Sigmoid colon (tissue), 7 donors: Measurements from ENCODE around the gene DOCK8. TPM values are rescaled to one million over a fixed set of nuclear protein-coding genes. Genes with fewer than 3 reads are reported as not detected.

Experiments used
- DNase-seq: peaks from one replicate; pipeline ENCODE4 v3.0.0-alpha.2; 2019
- H3K27ac ChIP-seq, 4 donors: fragments of 200-600 bp; sonication (generic); one replicate each; pipeline ENCODE4 v1.5.1; 2016 to 2019; ENCODE audit warnings: mild to moderate bottlenecking in 1 of 4
- H3K27me3 ChIP-seq, 3 donors: fragments of 200-600 bp; sonication (generic); one replicate each; pipeline ENCODE4 v1.5.1; 2019; ENCODE audit warnings: mild to moderate bottlenecking in 1 of 3
- H3K36me3 ChIP-seq, 4 donors: fragments of 200-600 bp; sonication (generic); one replicate each; pipeline ENCODE4 v1.5.1; 2016 to 2019
- H3K4me1 ChIP-seq, 4 donors: fragments of 200-600 bp; sonication (generic); one replicate each; pipeline ENCODE4 v1.5.1; 2017 to 2019
- H3K4me3 ChIP-seq, 4 donors: fragments of 200-600 bp; sonication (generic); one replicate each; pipeline ENCODE4 v1.5.1; 2017 to 2019; ENCODE audit warnings: mild to moderate bottlenecking in 2 of 4, moderate library complexity in 1 of 4
- H3K9me3 ChIP-seq, 4 donors: fragments of 200-600 bp in 3 of 4; sonication (generic) in 3 of 4; one replicate each; pipeline versions ENCODE4 v1.5.1 to v1.6.1; 2013 to 2019
- EP300 ChIP-seq, 4 donors: sonication (generic); formaldehyde crosslinking; IDR thresholded peaks; one replicate each; pipeline ENCODE4 v1.6.1; 2017; ENCODE audit warnings: antibody characterized with exemption in 4 of 4
- POLR2A ChIP-seq, 2 donors: fragments of 450-650 bp; IDR thresholded peaks; one replicate each; pipeline ENCODE4 v1.6.1; 2016; ENCODE audit warnings: antibody characterized with exemption in 2 of 2, mild to moderate bottlenecking in 2 of 2, moderate library complexity in 2 of 2
- POLR2AphosphoS5 ChIP-seq, 4 donors: sonication (generic); formaldehyde crosslinking; IDR thresholded peaks; one replicate each; pipeline ENCODE4 v1.6.1; 2017; ENCODE audit warnings: antibody characterized with exemption in 4 of 4
- WGBS, 2 donors: extraction: QIAGEN DNeasy Blood & Tissue Kit; methylation state at CpG; one replicate each; pipeline ENCODE4 v1.1.7; 2013; 5-methylcytosine and 5-hydroxymethylcytosine counted together
- intact Hi-C: fragments of 100-400 bp; cut with DNase I; formaldehyde crosslinking; loops from one replicate; pipeline ENCODE4 v1.15.1; 2023
- polyA plus RNA-seq, 3 donors: library from polyadenylated mRNA; stranded (reverse); fragments of 200-250 nt; gene quantifications; one replicate each; pipeline ENCODE4 v1.2.3, GENCODE V29; 2013
- total RNA-seq, 4 donors: library from RNA; depleted of rRNA; stranded (reverse); fragments of >200 nt; gene quantifications; one replicate each; pipeline ENCODE4 v1.1.0, GENCODE V29; 2016
- TF ChIP-seq, protein P1 (sequence below), 4 experiments: fragments of 450-650 bp in 3 of 4; fragments of 200-600 bp in 1 of 4; IDR thresholded peaks; one replicate each; pipeline ENCODE4 v1.5.1; 2016 to 2019; ENCODE audit warnings: antibody characterized with exemption in 4 of 4, mild to moderate bottlenecking in 3 of 4, moderate library complexity in 2 of 4
- donor health status: healthy with polysubstance abuse.
- donor health status: Bipolar disorder and iron deficiency.
- donor health status: healthy.

DOCK8 gene
- total and polyA plus RNA-seq, 7 donors, result 2.3 to 22.8 (median 6.4) TPM

DNA sequence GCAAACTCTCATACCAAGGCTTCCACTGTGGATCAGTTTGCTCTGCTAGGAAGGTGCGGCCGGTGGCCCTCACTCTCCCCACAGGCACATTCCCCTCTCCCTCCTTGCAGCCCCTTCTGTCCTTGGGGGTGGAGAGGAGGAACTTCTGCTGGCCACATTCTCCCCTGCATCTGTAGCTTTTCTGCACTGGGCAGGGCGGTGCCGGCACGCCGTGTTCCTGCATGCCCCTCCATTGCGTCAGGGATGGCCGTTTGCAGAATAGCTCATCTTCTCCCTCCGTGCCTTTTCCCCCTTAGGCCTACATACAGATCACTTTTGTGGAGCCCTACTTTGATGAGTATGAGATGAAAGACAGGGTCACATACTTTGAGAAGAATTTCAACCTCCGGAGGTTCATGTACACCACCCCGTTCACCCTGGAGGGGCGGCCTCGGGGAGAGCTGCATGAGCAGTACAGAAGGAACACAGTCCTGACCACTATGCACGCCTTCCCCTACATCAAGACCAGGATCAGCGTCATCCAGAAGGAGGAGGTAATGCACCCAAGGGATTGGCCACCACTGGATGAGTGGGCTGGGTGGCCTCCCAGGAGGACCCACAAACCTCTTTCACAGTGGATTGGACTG is 231.5 kb downstream of the DOCK8 start:
- H3K36me3 ChIP-seq, result no peaks in the 10 kb centered on the region

DNA sequence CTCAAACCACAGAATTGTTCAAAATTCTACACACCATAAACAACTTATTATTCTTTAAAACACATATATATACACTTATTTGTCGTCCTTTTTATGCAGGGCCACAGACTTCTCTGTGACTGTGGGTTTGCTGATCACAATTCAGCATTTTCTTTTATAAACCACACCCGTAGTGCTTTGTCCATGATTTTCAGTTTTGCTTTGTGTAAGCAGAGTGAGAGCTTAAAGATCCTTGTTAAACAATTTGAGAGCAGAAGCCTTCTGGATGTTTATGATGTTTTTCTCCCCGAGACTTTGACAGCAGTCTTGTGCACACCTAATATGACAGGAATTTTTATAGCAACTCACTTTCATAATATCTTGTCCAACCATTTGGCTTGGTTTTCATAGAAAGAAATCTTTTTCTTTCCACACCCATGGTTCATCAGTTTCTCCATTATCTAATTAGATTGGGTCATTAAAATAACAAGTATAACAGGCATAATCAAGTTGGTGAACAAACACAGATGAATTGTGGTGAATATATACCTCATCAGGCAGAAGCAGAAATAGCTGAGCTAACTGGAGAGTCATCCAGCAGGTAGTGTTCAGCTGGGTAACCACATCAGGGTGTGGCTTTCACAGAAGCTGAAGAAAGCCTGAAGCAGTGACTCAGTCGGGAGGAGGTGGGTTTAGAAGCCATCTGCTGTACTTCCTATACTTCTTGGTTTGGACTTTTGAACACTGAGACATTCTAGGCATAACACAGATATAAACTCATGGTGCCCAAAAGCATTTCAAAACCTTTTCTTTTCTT is 232.8 kb downstream of the DOCK8 start:
- no peak for DNase-seq
- no peak for TF ChIP-seq POLR2A (IDR thresholded peaks at IDR 0.05)
- no peak for TF ChIP-seq EP300 (IDR thresholded peaks at IDR 0.05)
- no peak for TF ChIP-seq POLR2AphosphoS5 (IDR thresholded peaks at IDR 0.05)
- TF ChIP-seq, protein P1, sequence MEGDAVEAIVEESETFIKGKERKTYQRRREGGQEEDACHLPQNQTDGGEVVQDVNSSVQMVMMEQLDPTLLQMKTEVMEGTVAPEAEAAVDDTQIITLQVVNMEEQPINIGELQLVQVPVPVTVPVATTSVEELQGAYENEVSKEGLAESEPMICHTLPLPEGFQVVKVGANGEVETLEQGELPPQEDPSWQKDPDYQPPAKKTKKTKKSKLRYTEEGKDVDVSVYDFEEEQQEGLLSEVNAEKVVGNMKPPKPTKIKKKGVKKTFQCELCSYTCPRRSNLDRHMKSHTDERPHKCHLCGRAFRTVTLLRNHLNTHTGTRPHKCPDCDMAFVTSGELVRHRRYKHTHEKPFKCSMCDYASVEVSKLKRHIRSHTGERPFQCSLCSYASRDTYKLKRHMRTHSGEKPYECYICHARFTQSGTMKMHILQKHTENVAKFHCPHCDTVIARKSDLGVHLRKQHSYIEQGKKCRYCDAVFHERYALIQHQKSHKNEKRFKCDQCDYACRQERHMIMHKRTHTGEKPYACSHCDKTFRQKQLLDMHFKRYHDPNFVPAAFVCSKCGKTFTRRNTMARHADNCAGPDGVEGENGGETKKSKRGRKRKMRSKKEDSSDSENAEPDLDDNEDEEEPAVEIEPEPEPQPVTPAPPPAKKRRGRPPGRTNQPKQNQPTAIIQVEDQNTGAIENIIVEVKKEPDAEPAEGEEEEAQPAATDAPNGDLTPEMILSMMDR (IDR thresholded peaks at IDR 0.05), result no peak
- WGBS, 2 donors, result 25 to 51% methylated on average over 4 of the region's 4 CpGs
- no peaks in the 10 kb centered on the region for H3K9me3 ChIP-seq
- H3K27ac ChIP-seq, result no peak overlapping the region
- H3K27me3 ChIP-seq, result no peaks in the 10 kb centered on the region
- no peaks in the 10 kb centered on the region for H3K36me3 ChIP-seq
- intact Hi-C loops, result no loop called here
- H3K4me1 ChIP-seq, result peaks cover 0 to 11% (median 4%) of the 10 kb centered on the region in 4 donors
- H3K4me3 ChIP-seq, result no peak overlapping the region

More for the DNA sequence above, 231.5 kb downstream of the DOCK8 start:
- Histone ChIP-seq H3K27ac (no peak overlapping the region), H3K4me3 (no peak overlapping the region), H3K9me3 (no peaks in the 10 kb centered on the region), H3K27me3 (no peaks in the 10 kb centered on the region), H3K4me1 (peaks cover 0 to 11% (median 4%) of the 10 kb centered on the region in 4 donors)
- intact Hi-C loops, result no loop called here
- DNase-seq, result no peak
- TF ChIP-seq EP300 (IDR thresholded peaks at IDR 0.05), result no peak
- TF ChIP-seq POLR2A (IDR thresholded peaks at IDR 0.05), result no peak
- TF ChIP-seq POLR2AphosphoS5 (IDR thresholded peaks at IDR 0.05), result no peak
- TF ChIP-seq, protein P1 (IDR thresholded peaks at IDR 0.05), result no peak
- 94 to 96% methylated on average over 15 of the region's 15 CpGs for WGBS, 2 donors

DNA sequence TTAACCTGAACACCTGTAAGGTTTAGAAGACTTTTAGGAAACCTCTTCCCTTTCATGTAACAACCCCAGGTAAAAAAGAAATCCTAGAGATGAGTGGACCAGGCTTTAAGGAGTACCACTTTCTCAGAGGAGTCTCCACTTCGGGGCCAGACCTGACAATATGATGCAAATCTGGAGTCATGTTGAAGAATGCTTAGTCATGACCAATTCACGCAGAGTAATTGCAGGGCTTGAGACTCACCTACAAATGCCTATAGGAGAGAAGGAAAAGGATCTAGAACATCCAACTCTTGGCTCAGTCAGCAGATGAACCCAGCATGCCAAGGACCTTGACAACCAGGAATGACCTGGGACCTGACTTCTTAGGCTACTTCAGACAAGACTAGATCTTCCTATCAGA is 235.4 kb downstream of the DOCK8 start:
- no peak for TF ChIP-seq POLR2AphosphoS5 (IDR thresholded peaks at IDR 0.05)
- no peak for TF ChIP-seq EP300 (IDR thresholded peaks at IDR 0.05)
- TF ChIP-seq, protein P1 (IDR thresholded peaks at IDR 0.05), result no peak
- no peak for TF ChIP-seq POLR2A (IDR thresholded peaks at IDR 0.05)
- DNase-seq, result no peak
- Histone ChIP-seq H3K36me3 (no peaks in the 10 kb centered on the region), H3K27ac (no peak overlapping the region), H3K9me3 (no peaks in the 10 kb centered on the region), H3K4me1 (peaks cover 0 to 4% (median 1%) of the 10 kb centered on the region in 4 donors), H3K4me3 (no peak overlapping the region), H3K27me3 (no peaks in the 10 kb centered on the region)
- WGBS, 2 donors, result 73 to 79% methylated on average over 2 of the region's 2 CpGs
- intact Hi-C loops, result no loop called here

DNA sequence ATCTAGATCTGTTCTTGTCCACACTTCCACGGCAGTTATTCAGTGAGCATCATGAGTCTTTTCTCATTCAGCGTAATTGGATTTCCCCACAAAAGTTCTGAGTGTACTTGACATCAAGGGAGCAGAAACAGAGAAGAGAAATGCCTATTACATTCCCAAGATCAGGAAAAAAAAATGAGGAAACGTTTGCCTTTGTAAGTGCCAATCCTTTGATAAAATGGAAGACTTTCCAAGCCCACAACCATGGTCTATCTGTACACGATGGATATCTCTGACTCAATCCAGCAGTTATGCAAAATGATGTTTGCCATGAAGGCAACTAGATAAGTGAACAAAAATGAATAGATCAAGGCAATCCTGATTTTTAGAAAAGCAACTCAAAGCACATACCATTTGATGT is 235.9 kb downstream of the DOCK8 start:
- Histone ChIP-seq H3K9me3 (no peaks in the 10 kb centered on the region), H3K4me3 (no peak overlapping the region), H3K27me3 (no peaks in the 10 kb centered on the region), H3K27ac (no peak overlapping the region), H3K36me3 (no peaks in the 10 kb centered on the region), H3K4me1 (no peaks in the 10 kb centered on the region)
- TF ChIP-seq POLR2A (IDR thresholded peaks at IDR 0.05) (no peak), EP300 (IDR thresholded peaks at IDR 0.05) (no peak), POLR2AphosphoS5 (IDR thresholded peaks at IDR 0.05) (no peak)
- TF ChIP-seq, protein P1 (IDR thresholded peaks at IDR 0.05), result no peak
- DNase-seq, result no peak
- intact Hi-C loops, result no loop called here
- 87 to 90% methylated on average over 4 of the region's 4 CpGs for WGBS, 2 donors
